Smooth muscle cell (in vitro differentiated cells): ENCODE results near the gene KCNG2. TPM values are rescaled to one million over a fixed set of nuclear protein-coding genes. Genes with fewer than 3 reads are reported as not detected.

ENCODE experiments used
- DNase-seq: peaks from one replicate; lab custom pipeline; 2025; ENCODE audit not compliant: unreplicated experiment; lab: John Stamatoyannopoulos, UW
- H2AFZ ChIP-seq: fragments of 200-600 bp; sonication (generic); 2 replicates; pipeline ENCODE4 v1.6.0; 2016; ENCODE audit warnings: antibody characterized with exemption, low read depth, mild to moderate bottlenecking
- H3F3A ChIP-seq: fragments of 200-600 bp; sonication (generic); 2 replicates; pipeline ENCODE4 v1.6.0; 2017; ENCODE audit warnings: antibody characterized with exemption, low read depth
- H3K27ac ChIP-seq: fragments of 200-600 bp; sonication (generic); 2 replicates; pipeline ENCODE4 v1.5.1; 2016; ENCODE audit warnings: low read depth, mild to moderate bottlenecking
- H3K27me3 ChIP-seq: fragments of 200-600 bp; sonication (generic); 2 replicates; pipeline ENCODE4 v1.6.1; 2016; ENCODE audit warnings: low read depth, mild to moderate bottlenecking
- H3K36me3 ChIP-seq: fragments of 200-600 bp; sonication (generic); 2 replicates; pipeline ENCODE4 v1.5.1; 2016; ENCODE audit warnings: low read depth
- H3K4me1 ChIP-seq: fragments of 200-600 bp; sonication (generic); 2 replicates; pipeline ENCODE4 v1.5.1; 2016; ENCODE audit warnings: low read depth
- H3K4me2 ChIP-seq: fragments of 200-600 bp; sonication (generic); 2 replicates; pipeline ENCODE4 v1.6.0; 2016; ENCODE audit warnings: mild to moderate bottlenecking
- H3K4me3 ChIP-seq: fragments of 200-600 bp; sonication (generic); 2 replicates; pipeline ENCODE4 v1.5.1; 2016; ENCODE audit warnings: mild to moderate bottlenecking
- H3K79me2 ChIP-seq: fragments of 200-600 bp; sonication (generic); 2 replicates; pipeline ENCODE4 v1.6.0; 2016; ENCODE audit warnings: low read depth, mild to moderate bottlenecking
- H3K9ac ChIP-seq: fragments of 200-600 bp; sonication (generic); 2 replicates; pipeline ENCODE4 v1.6.0; 2016; ENCODE audit warnings: low read depth
- H3K9me3 ChIP-seq: fragments of 200-600 bp; sonication (generic); replicated peaks from 2 replicates; pipeline ENCODE4 v1.5.1; 2016; ENCODE audit warnings: low read depth
- H4K20me1 ChIP-seq: fragments of 200-600 bp; sonication (generic); 2 replicates; pipeline ENCODE4 v1.6.0; 2016; ENCODE audit warnings: low read depth
- WGBS: methylation state at CpG from one replicate; pipeline ENCODE4 v1.1.7; 2016; ENCODE audit warnings: low lambda C conversion rate; 5-methylcytosine and 5-hydroxymethylcytosine counted together
- polyA plus RNA-seq: library from polyadenylated mRNA; unstranded; fragments of >200 nt; fragmentation: Nextera tagmentation; extraction: Ambion mirVana; gene quantifications from 2 replicates; pipeline ENCODE4 v1.2.1, GENCODE V29; 2016
- total RNA-seq: library from RNA; depleted of rRNA; stranded (reverse); fragments of >200 nt; gene quantifications from 2 replicates; pipeline ENCODE4 v1.2.3, GENCODE V29; 2014
- TF ChIP-seq, protein P1 (sequence below): fragments of 200-600 bp; sonication (generic); IDR thresholded peaks from 2 replicates; pipeline ENCODE4 v1.5.1; 2017; ENCODE audit warnings: borderline replicate concordance, mild to moderate bottlenecking, antibody characterized with exemption; ENCODE audit not compliant: insufficient read depth, poor library complexity, severe bottlenecking

Gene KCNG2
- total and polyA plus RNA-seq, 2 experiments from 2014 or later, result 0.17 TPM; not detected in 1

DNA sequence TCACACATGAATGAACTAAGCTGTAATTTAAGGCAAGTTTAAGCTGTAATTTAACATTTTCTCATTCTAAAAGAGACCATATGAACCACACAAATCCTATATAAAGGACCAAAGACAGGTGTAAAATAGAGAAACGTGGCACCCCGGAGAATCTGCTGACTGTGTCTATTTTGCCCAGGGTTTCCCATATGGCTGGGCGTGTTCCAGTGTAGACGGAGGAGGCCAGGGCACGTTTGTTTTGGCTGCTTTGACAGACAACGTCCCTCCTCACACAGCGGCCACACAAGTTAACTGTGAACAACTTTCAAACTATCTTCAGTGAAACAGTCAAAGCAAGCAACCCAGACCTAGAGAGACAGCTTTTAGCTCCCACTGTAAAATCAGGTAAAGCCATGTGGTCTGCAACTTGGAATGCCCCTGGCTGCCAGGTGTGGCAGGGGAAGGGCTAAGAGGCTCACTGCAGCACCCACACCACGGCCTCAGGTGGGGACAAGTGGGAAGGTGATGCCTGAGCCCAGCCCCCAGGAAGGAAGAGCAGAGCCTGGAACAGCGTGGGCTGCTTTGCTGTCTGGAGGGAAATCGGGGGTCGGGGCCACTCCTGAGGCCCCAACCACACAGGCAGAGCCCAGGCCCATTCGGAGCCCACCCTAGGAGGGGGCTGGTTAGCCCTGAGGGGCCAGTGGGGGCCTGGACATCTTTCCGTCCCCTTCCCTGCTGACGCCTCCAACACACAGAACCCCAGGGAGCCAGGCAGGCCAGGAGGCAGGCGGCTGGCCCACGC lies 113.0 kb downstream of the KCNG2 start:
- no peak for DNase-seq
- H3K9ac ChIP-seq, result no peak overlapping the region
- no peaks in the 10 kb centered on the region for H3K27me3 ChIP-seq
- H3F3A ChIP-seq, result peaks cover 12% of the 10 kb centered on the region
- peaks cover 4% of the 10 kb centered on the region for H3K79me2 ChIP-seq
- H4K20me1 ChIP-seq, result peaks cover 47% of the 10 kb centered on the region
- H3K9me3 ChIP-seq, result no peaks in the 10 kb centered on the region
- H3K27ac ChIP-seq, result no peak overlapping the region
- no peaks in the 10 kb centered on the region for H3K36me3 ChIP-seq
- TF ChIP-seq, protein P1, sequence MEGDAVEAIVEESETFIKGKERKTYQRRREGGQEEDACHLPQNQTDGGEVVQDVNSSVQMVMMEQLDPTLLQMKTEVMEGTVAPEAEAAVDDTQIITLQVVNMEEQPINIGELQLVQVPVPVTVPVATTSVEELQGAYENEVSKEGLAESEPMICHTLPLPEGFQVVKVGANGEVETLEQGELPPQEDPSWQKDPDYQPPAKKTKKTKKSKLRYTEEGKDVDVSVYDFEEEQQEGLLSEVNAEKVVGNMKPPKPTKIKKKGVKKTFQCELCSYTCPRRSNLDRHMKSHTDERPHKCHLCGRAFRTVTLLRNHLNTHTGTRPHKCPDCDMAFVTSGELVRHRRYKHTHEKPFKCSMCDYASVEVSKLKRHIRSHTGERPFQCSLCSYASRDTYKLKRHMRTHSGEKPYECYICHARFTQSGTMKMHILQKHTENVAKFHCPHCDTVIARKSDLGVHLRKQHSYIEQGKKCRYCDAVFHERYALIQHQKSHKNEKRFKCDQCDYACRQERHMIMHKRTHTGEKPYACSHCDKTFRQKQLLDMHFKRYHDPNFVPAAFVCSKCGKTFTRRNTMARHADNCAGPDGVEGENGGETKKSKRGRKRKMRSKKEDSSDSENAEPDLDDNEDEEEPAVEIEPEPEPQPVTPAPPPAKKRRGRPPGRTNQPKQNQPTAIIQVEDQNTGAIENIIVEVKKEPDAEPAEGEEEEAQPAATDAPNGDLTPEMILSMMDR, result no peak
- H3K4me3 ChIP-seq, result no peak overlapping the region
- no peak overlapping the region for H3K4me2 ChIP-seq
- no peak overlapping the region for H2AFZ ChIP-seq
- H3K4me1 ChIP-seq, result peaks cover 5% of the 10 kb centered on the region
- 90% methylated on average over 16 of the region's 16 CpGs for WGBS

DNA sequence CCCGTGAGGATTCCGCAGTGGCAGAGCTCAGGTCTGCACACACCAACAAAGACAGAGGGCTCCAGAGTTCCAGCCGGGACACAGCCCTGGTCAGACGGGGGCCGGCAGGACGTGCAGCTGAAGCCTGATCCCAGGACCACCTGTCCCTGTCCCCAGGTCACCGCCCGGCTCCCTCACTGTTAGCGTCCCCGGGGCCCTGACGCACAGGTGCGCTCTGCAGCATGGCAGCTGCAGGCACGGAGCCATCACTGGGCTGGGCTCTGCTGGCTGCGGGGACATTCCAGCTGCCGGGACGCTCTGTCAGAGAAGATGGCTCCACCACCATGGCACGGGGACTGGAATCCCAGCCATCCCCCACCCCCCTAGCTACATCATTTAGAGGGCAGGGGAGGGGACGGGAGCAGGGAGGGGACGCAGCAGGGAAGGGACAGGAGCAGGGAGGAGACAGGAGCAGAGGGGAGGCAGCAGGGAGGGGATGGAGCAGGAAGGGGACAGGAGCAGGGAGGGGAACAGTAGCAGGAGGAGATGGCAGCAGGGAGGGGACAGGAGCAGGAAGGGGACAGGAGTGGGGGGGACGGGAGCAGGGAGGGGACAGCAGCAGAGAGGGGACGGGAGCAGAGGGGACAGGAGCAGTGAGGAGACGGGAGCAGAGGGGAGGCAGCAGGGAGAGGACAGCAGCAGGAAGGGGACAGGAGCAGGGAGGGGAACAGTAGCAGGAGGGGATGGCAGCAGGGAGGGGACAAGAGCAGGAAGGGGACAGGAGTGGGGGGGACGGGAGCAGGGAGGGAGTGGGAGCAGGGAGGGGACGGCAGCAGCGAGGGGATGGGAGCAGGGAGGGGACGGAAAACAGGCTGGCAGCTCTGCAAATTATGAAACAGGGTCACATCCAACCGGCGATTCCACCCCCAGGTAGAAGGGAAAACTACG lies 113.9 kb downstream of the KCNG2 start:
- Histone ChIP-seq H3K4me3 (no peak overlapping the region), H4K20me1 (peaks cover 39% of the 10 kb centered on the region), H3K9me3 (no peaks in the 10 kb centered on the region), H3K79me2 (peaks cover 4% of the 10 kb centered on the region), H2AFZ (no peak overlapping the region), H3K4me2 (no peak overlapping the region), H3K36me3 (no peaks in the 10 kb centered on the region), H3K27ac (no peak overlapping the region), H3K9ac (no peak overlapping the region), H3F3A (peaks cover 4% of the 10 kb centered on the region), H3K4me1 (no peaks in the 10 kb centered on the region), H3K27me3 (no peaks in the 10 kb centered on the region)
- WGBS, result 77% methylated on average over 17 of the region's 29 CpGs
- TF ChIP-seq, protein P1, result no peak
- no peak for DNase-seq

DNA sequence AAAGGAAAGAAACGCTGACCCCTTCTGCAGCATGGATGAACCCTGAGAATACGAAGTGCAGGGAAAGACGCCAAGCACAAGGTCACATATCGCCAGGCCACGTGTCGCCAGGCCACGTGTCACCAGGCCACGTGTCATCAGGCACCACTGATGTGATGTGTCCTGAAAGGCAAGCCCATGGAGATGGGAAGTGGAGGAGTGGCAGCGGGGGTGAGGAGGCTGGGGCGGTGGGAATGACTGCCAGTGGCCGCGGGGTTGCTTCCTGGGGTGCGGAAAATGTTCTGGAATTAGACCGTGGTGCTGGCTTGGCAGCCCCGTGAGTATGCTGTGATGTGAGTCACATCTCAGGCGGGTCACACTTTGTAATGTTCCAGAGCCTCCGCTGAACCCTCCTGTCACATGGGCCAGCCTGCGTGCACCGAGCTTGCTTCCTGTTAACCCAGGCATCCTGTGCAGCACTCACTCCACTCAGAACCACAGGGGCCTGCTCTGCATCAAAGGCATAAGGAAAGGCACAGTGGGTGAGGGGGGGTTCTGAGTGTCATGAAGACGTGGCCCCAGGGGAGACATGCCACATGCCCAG lies 114.8 kb downstream of the KCNG2 start:
- H3K4me3 ChIP-seq, result no peak overlapping the region
- no peaks in the 10 kb centered on the region for H3K36me3 ChIP-seq
- no peak overlapping the region for H3K9ac ChIP-seq
- H2AFZ ChIP-seq, result no peak overlapping the region
- H3K27me3 ChIP-seq, result no peaks in the 10 kb centered on the region
- H3K4me1 ChIP-seq, result no peaks in the 10 kb centered on the region
- 81% methylated on average over 20 of the region's 20 CpGs for WGBS
- H3K79me2 ChIP-seq, result peaks cover 4% of the 10 kb centered on the region
- peaks cover 38% of the 10 kb centered on the region for H4K20me1 ChIP-seq
- no peak for DNase-seq
- H3F3A ChIP-seq, result no peaks in the 10 kb centered on the region
- H3K4me2 ChIP-seq, result no peak overlapping the region
- H3K9me3 ChIP-seq, result no peaks in the 10 kb centered on the region
- H3K27ac ChIP-seq, result no peak overlapping the region
- TF ChIP-seq, protein P1, result no peak
